HG03064 (cell line): Measurements from ENCODE around the gene CDC20B.
"Not testable (repeated sequence)": the region's sequence is repeated elsewhere in the genome, so short reads cannot be mapped to it uniquely, and the experiment has no call there.

Source experiments
- ATAC-seq: cut with Tn5 transposase; IDR thresholded peaks from one replicate; pipeline ENCODE4 v1.9.1; 2021; ENCODE audit warnings: low read depth; ENCODE audit not compliant: unreplicated experiment

CDC20B gene

DNA sequence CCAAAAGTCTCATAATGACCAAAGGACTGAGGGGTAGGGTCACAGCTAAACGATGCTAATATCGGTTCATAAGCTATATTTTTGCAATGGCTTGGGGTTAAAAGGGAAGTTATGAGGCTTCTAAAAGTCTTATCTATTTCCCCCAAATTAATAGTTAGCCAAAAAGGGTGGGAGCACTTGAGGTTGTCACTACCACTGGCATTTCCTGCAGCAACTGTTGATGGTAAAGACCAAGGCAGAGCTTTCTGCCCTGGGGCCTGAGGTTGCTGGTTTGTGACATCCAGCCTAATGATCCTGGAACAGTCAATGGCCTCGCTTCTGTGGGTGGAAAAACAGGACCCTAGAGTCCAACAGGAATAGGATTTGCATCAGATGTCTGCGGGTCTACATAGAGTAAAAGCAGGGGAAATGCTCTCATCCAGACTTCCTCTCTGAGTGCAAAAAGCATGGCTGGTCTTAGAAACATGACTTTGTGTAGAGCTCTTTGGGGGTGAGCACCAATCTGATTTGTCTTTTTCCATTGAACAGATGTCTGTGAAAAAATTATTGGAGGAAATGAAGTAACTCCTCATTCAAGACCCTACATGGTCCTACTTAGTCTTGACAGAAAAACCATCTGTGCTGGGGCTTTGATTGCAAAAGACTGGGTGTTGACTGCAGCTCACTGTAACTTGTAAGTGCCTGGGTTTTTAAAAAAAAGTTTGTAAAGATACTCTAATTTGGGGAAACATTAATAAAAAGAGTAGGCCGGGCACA lies 67.9 kb downstream of the CDC20B start:
- no peak for ATAC-seq

DNA sequence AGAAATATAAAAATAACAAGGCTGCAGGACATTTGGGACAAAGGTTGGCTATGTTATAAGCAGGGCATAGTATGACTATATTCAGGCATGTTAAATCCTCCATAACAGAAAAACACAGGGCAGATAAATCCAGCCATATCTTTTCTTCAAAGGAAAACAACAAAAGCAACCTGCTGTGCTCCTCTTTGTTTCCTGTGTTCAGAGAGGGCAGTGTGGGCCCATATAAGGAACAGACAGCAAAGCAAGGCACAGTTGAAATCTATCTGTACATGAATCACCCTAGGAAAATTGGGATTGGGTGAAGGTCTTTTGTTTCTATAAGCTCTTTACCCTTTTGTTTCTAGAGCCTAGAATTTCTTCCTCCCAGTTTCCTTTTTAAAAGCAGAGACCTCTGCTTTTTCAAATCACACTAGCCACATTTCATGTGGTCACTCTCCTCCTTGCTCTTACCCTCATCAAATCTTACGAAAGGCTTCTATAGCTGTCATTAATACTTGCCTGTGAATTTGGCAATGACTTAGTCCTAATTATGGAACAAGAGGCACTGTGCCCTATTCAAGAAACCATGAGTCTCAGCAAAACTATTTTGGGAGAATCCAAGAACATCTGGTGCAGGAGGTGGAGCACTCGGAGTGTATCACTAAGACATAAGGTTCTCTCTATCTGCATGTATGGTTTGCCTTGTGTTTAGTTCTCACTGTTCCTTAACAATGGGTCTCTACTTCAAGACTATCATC lies 68.8 kb downstream of the CDC20B start:
- ATAC-seq: no peak

GRCh38 chr5:55102348-55102747 lies 70.6 kb downstream of the CDC20B start, which contains the start of gene GZMA:
GZMA (plus strand) TSS chr5:55102646; CDS start chr5:55102683, 37 bp downstream.
- no peak for ATAC-seq

GRCh38 chr5:55101556-55102276 lies 71.3 kb downstream of the CDC20B start:
- no peak for ATAC-seq

DNA sequence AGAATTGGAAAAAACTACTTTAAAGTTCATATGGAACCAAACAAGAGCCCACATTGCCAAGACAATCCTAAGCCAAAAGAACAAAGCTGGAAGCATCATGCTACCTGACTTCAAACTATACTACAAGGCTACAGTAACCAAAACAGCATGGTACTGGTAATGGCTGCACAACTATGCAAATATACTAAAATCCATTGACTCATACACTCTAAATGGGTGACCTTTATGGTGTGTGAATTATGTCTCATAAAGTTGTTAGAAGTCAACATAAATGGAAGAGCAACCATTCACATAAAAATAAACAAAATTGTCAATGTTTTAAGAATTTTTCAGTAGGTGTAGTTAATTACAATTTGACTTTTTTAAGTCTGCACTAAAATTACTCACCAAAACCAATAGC lies 71.8 kb downstream of the CDC20B start:
- ATAC-seq: not testable (repeated sequence)

- no peak for ATAC-seq
Observed at GRCh38 chr5:55096861-55097260, 76.1 kb downstream of the CDC20B start.

GRCh38 chr5:55096182-55096581 lies 76.8 kb downstream of the CDC20B start:
- no peak for ATAC-seq

GRCh38 chr5:55091011-55091410 lies 82.0 kb downstream of the CDC20B start:
- not testable (repeated sequence) for ATAC-seq

GRCh38 chr5:55089301-55089700 lies 83.7 kb downstream of the CDC20B start:
- not testable (repeated sequence) for ATAC-seq

GRCh38 chr5:55081541-55081940 lies 91.4 kb downstream of the CDC20B start:
- ATAC-seq: no peak

- ATAC-seq: no peak
Observed at GRCh38 chr5:55073211-55073610, 99.8 kb downstream of the CDC20B start.

- ATAC-seq: no peak
Observed at GRCh38 chr5:55072666-55073065, 100.3 kb downstream of the CDC20B start.

GRCh38 chr5:55071413-55071812 lies 101.6 kb downstream of the CDC20B start:
- no peak for ATAC-seq

DNA sequence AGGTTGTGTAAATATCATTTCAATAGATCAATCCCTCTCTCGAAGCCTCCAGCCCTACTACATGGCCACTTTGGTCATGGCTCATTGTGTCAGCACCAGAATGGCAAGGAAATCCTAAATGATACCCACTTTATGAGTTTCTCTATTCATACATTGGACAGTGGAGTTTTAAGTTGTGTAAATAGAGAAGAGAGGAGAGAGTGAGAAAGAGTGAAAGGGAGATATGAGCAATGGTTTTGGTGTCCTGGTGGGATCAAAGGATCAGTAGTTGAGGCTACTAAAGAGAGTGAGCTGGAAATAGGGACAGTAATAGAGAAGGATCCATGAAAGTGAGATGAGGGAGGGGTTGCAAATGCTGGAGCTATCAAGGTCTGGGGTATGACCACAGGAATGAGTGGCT lies 102.0 kb downstream of the CDC20B start:
- no peak for ATAC-seq

- ATAC-seq: no peak
Observed at GRCh38 chr5:55066277-55066676, 106.7 kb downstream of the CDC20B start.

- ATAC-seq: no peak
Observed at GRCh38 chr5:55064523-55064922, 108.5 kb downstream of the CDC20B start.

DNA sequence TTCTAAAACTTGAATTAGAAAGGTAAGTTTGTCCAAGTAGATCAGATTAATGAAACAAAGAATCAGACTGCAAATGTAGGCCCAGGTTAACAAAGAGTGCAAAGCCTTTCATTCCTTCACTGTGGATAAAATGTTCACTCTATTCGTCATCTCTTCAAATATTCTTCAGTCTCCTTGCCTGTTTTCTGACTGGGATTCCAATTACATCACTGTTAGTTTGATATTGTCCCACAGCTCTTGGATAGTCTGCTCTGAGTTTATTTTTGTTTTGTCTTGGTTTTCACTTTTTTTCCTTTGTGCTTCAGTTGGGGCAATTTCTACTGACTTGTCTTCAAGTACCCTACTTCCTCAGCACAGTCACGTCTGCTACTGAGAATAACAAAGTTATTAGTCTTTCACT lies 109.1 kb downstream of the CDC20B start:
- ATAC-seq: no peak

DNA sequence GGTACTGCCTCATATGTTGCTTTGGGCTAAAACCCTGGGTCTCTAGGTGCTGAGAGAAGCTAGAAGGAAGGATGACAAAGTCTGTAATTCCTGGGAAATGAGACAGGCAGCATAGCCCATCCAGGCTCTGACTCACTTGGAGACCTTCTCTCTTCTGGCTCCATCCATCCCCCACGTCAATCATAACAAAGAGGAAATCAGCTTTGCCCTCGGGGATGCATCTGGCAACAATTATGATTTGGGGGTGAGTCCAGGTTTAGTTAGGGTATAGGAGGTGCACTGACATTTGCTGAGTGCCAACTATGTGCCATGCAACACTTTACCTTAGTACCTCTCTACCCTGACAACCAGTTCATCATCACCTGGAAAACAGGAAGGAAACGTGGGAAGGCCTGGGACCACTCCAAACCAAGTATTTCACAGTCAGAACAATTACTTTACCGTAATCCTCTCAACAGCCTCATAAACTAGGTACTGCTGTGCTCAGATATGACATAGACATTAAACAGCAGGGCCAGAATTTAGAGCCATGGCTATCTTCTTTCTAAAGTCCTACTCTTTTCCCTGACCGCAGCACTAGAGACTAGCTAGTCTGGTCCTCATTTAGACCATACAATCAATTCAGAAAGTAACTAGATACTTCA lies 109.6 kb downstream of the CDC20B start:
- no peak for ATAC-seq
